ENCODE measurements around the gene DOCK8.

- TF ChIP-seq CTCF (conservative IDR thresholded peaks at IDR 0.05; ENCODE audit: low read depth, low read length) (no peak), POLR2A (IDR thresholded peaks at IDR 0.05; ENCODE audit: low read depth, low read length) (no peak), MAZ (IDR thresholded peaks at IDR 0.05; ENCODE audit: borderline replicate concordance, low read depth, low read length) (no peak), FOS (IDR thresholded peaks at IDR 0.05; ENCODE audit: low read depth, low read length) (no peak), SMC3 (IDR thresholded peaks at IDR 0.05; ENCODE audit: low read depth, low read length) (no peak)
Observed at GRCh38 chr9:227860-228259, 13.2 kb downstream of the DOCK8 start.
